ENCODE measurements around the gene RBBP5. TPM values are rescaled to one million over a fixed set of nuclear protein-coding genes. Genes with fewer than 3 reads are reported as not detected.

The RBBP5 gene
- total RNA-seq, 1 donor, result 24.2 TPM

- TF ChIP-seq CTCF (IDR thresholded peaks at IDR 0.05; ENCODE audit: insufficient read depth, low read length), result no peak
- no peak overlapping the region for H3K4me3 ChIP-seq (ENCODE audit: low read depth, low read length)
- DNase-seq (ENCODE audit: low read depth), result no peak
Measured at GRCh38 chr1:205071801-205072200, 50.0 kb downstream of the RBBP5 start.

- no peak for TF ChIP-seq CTCF (IDR thresholded peaks at IDR 0.05; ENCODE audit: insufficient read depth, low read length)
- DNase-seq (ENCODE audit: low read depth), result no peak
- no peak overlapping the region for H3K4me3 ChIP-seq (ENCODE audit: low read depth, low read length)
Measured at GRCh38 chr1:205071028-205071409, 50.8 kb downstream of the RBBP5 start.

GRCh38 chr1:205069371-205070125, 52.2 kb downstream of the RBBP5 start:
- no peak for DNase-seq (ENCODE audit: low read depth)
- TF ChIP-seq CTCF (IDR thresholded peaks at IDR 0.05; ENCODE audit: insufficient read depth, low read length), result no peak
- H3K4me3 ChIP-seq (ENCODE audit: low read depth, low read length), result no peak overlapping the region

- peak; percentile 76 for DNase-seq (ENCODE audit: low read depth)
- no peak for TF ChIP-seq CTCF (IDR thresholded peaks at IDR 0.05; ENCODE audit: insufficient read depth, low read length)
- H3K4me3 ChIP-seq (ENCODE audit: low read depth, low read length), result no peak overlapping the region
Measured at GRCh38 chr1:205068457-205069040, 53.2 kb downstream of the RBBP5 start.

- no peak for DNase-seq (ENCODE audit: low read depth)
- no peak for TF ChIP-seq CTCF (IDR thresholded peaks at IDR 0.05; ENCODE audit: insufficient read depth, low read length)
- H3K4me3 ChIP-seq (ENCODE audit: low read depth, low read length), result no peak overlapping the region
Measured at GRCh38 chr1:205068001-205068400, 53.8 kb downstream of the RBBP5 start.

GRCh38 chr1:205067031-205067430, 54.7 kb downstream of the RBBP5 start:
- TF ChIP-seq CTCF (IDR thresholded peaks at IDR 0.05; ENCODE audit: insufficient read depth, low read length), result no peak
- no peak overlapping the region for H3K4me3 ChIP-seq (ENCODE audit: low read depth, low read length)
- no peak for DNase-seq (ENCODE audit: low read depth)
